ENCODE data around the gene MDGA2. TPM values are rescaled to one million over a fixed set of nuclear protein-coding genes. Genes with fewer than 3 reads are reported as not detected.

The MDGA2 gene
- total RNA-seq, 1 donor from 2014 or later, result 8.1 TPM

DNA sequence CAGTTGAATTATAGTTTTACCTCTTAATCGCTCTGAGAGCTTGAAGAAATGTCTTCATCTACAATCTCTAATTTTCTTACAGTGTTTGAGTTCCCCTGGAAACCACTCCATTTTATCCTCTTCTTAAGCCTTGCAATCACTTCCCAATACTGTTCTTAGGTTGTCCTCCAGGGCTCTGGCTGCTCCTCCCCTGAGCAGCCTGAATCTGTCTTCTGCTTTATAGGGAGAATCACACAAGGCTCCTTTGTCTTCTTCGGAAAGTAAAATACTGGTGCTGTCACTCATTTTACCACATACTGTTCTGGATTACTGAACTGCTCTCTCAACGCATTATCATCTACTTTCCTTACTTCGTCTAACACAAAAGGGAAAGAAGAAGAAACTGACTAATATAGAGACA, 133.7 kb downstream of the MDGA2 start:
- TF ChIP-seq, protein P1, sequence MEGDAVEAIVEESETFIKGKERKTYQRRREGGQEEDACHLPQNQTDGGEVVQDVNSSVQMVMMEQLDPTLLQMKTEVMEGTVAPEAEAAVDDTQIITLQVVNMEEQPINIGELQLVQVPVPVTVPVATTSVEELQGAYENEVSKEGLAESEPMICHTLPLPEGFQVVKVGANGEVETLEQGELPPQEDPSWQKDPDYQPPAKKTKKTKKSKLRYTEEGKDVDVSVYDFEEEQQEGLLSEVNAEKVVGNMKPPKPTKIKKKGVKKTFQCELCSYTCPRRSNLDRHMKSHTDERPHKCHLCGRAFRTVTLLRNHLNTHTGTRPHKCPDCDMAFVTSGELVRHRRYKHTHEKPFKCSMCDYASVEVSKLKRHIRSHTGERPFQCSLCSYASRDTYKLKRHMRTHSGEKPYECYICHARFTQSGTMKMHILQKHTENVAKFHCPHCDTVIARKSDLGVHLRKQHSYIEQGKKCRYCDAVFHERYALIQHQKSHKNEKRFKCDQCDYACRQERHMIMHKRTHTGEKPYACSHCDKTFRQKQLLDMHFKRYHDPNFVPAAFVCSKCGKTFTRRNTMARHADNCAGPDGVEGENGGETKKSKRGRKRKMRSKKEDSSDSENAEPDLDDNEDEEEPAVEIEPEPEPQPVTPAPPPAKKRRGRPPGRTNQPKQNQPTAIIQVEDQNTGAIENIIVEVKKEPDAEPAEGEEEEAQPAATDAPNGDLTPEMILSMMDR (IDR thresholded peaks at IDR 0.05; ENCODE audit: unreplicated experiment), result no peak
- no peak for DNase-seq (ENCODE audit: low spot score)
- no peak overlapping the region for H3K4me3 Mint-ChIP-seq (ENCODE audit: unreplicated experiment)
- peaks cover 3% of the 10 kb centered on the region for H3K27me3 Mint-ChIP-seq (ENCODE audit: unreplicated experiment)
- no peaks in the 10 kb centered on the region for H3K36me3 Mint-ChIP-seq (ENCODE audit: low read depth, unreplicated experiment)
- H3K27ac Mint-ChIP-seq (ENCODE audit: unreplicated experiment), result no peak overlapping the region
- H3K9me3 Mint-ChIP-seq (ENCODE audit: unreplicated experiment), result no peaks in the 10 kb centered on the region
- H3K4me1 Mint-ChIP-seq (ENCODE audit: unreplicated experiment), result peaks cover 29% of the 10 kb centered on the region

DNA sequence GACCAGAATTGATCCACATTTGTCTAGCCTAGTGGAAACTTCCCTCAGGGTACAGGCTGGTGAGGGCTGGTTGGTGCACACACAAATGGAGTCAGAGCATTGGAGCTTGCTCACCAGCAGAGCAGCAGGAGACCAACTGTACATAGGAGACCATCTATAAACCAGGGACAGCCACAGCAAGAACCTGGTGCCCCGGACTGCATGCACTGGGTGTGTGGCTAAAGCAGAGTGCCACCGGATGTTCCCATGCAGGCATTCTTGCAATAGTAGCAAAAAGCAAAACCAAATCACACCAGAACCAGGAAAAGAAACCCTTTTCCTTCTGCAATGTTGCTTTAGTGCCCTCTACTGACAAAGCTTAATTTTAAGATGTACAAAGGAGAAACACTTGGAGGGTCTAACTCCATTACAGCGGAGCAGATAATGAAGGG, 136.4 kb downstream of the MDGA2 start:
- H3K27me3 Mint-ChIP-seq (ENCODE audit: unreplicated experiment), result peaks cover 3% of the 10 kb centered on the region
- peak; percentile 6 for DNase-seq (ENCODE audit: low spot score)
- H3K4me1 Mint-ChIP-seq (ENCODE audit: unreplicated experiment), result peaks cover 32% of the 10 kb centered on the region
- H3K36me3 Mint-ChIP-seq (ENCODE audit: low read depth, unreplicated experiment), result no peaks in the 10 kb centered on the region
- H3K27ac Mint-ChIP-seq (ENCODE audit: unreplicated experiment), result no peak overlapping the region
- TF ChIP-seq, protein P1 (IDR thresholded peaks at IDR 0.05; ENCODE audit: unreplicated experiment), result no peak
- H3K9me3 Mint-ChIP-seq (ENCODE audit: unreplicated experiment), result no peaks in the 10 kb centered on the region
- no peak overlapping the region for H3K4me3 Mint-ChIP-seq (ENCODE audit: unreplicated experiment)

DNA sequence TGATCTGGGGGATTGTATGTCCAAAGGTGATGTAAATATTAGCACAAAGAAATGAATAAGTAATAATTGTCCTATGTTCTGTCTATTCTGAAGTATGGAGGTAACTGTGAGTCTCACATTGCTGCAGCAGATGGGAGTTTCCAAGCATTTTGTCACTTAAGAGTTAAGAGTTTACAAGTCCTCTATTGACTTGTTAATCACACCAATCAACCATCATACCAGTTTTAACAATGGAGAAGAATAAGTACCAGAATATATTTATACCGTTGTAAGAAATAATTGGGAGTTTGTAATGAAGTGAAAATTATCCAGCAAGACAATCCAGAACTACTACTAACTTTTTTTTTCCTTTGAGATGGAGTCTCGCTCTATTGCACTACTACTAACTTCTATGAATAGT, 139.1 kb downstream of the MDGA2 start:
- TF ChIP-seq, protein P1 (IDR thresholded peaks at IDR 0.05; ENCODE audit: unreplicated experiment), result no peak
- H3K27me3 Mint-ChIP-seq (ENCODE audit: unreplicated experiment), result peaks cover 2% of the 10 kb centered on the region
- H3K27ac Mint-ChIP-seq (ENCODE audit: unreplicated experiment), result no peak overlapping the region
- no peaks in the 10 kb centered on the region for H3K9me3 Mint-ChIP-seq (ENCODE audit: unreplicated experiment)
- H3K4me3 Mint-ChIP-seq (ENCODE audit: unreplicated experiment), result no peak overlapping the region
- no peak for DNase-seq (ENCODE audit: low spot score)
- no peaks in the 10 kb centered on the region for H3K36me3 Mint-ChIP-seq (ENCODE audit: low read depth, unreplicated experiment)
- H3K4me1 Mint-ChIP-seq (ENCODE audit: unreplicated experiment), result peaks cover 27% of the 10 kb centered on the region

DNA sequence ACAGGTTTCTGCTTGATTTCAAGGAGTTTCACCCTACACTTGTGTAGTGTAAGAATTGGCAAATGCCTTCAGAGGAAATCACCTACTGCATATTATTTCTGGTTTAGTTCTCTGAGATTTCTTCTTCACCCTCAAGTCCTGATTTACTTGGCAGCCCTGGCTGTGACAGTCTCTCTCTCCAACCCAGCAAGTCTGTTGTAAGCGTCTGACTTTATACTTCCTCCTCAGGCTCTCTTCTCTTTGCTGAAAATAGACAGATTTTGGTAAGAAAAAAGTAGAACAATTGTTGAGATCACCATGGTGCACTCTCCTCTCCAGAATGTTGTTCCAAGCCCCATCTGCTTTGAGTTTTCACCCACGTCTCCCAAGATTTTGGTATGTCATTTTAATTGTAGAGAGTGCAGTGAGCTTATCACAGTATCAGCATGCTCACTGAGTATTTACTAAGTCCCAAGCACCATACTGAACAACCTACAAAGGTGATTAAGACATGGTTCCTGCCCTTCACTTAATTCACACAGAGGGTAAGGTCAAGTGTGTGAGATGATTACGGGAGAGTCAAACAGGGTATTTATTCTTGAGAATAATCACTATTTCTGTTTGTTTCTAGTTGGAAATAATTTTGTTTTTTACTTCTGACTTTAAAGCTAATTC, 148.7 kb downstream of the MDGA2 start:
- no peaks in the 10 kb centered on the region for H3K4me1 Mint-ChIP-seq (ENCODE audit: unreplicated experiment)

DNA sequence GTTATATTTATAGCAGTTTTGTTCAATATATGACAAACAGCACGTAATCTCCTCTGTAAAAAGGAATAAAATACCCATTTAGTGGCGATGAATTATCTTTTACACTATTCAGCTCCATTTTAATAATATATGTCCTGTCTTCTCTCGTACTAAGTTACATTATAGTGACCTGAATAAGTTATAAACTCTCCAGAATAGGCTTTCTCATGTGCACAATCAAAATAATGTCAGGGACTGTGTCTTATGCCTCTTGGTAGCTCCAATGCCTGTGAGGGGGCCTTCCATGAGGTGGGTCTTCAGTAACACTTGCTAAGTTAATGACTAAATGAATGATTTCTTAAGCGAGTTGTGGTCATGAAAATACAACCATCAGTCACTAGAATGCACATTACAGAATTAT, 150.9 kb downstream of the MDGA2 start:
- no peak overlapping the region for H3K4me3 Mint-ChIP-seq (ENCODE audit: unreplicated experiment)
- H3K4me1 Mint-ChIP-seq (ENCODE audit: unreplicated experiment), result no peaks in the 10 kb centered on the region
- no peak for DNase-seq (ENCODE audit: low spot score)
- no peaks in the 10 kb centered on the region for H3K9me3 Mint-ChIP-seq (ENCODE audit: unreplicated experiment)
- no peaks in the 10 kb centered on the region for H3K27me3 Mint-ChIP-seq (ENCODE audit: unreplicated experiment)
- H3K27ac Mint-ChIP-seq (ENCODE audit: unreplicated experiment), result no peak overlapping the region
- H3K36me3 Mint-ChIP-seq (ENCODE audit: low read depth, unreplicated experiment), result no peaks in the 10 kb centered on the region
- TF ChIP-seq, protein P1 (IDR thresholded peaks at IDR 0.05; ENCODE audit: unreplicated experiment), result no peak

More for the DNA sequence above, 148.7 kb downstream of the MDGA2 start:
- TF ChIP-seq, protein P1 (IDR thresholded peaks at IDR 0.05; ENCODE audit: unreplicated experiment), result no peak
- no peak overlapping the region for H3K4me3 Mint-ChIP-seq (ENCODE audit: unreplicated experiment)
- DNase-seq (ENCODE audit: low spot score), result no peak
- H3K27ac Mint-ChIP-seq (ENCODE audit: unreplicated experiment), result no peak overlapping the region
- no peaks in the 10 kb centered on the region for H3K27me3 Mint-ChIP-seq (ENCODE audit: unreplicated experiment)
- no peaks in the 10 kb centered on the region for H3K36me3 Mint-ChIP-seq (ENCODE audit: low read depth, unreplicated experiment)
- no peaks in the 10 kb centered on the region for H3K9me3 Mint-ChIP-seq (ENCODE audit: unreplicated experiment)

Data from endothelial cell (in vitro differentiated cells).